Endothelial cell of umbilical vein (primary cell): ENCODE measurements around the gene DHRS2. TPM values are rescaled to one million over a fixed set of nuclear protein-coding genes. Genes with fewer than 3 reads are reported as not detected.

Experiments used
- BruUV-seq: library from RNA; stranded (reverse); fragments of 400-500 nt; replicated peaks from 2 replicates; lab custom pipeline; 2021; lab: Mats Ljungman, UMichigan
- CTCF ChIA-PET: fragments of 300-600, 350-600 bp; sonication (Branson Sonifier 250); formaldehyde crosslinking; loops from one replicate; lab custom pipeline; 2021; ENCODE audit warnings: antibody characterized with exemption, inconsistent platforms; lab: Charles Lee
- POLR2A ChIA-PET: fragments of 300-600, 350-600 bp; sonication (Branson Sonifier 250); formaldehyde crosslinking; loops from one replicate; lab custom pipeline; 2021; ENCODE audit warnings: antibody characterized with exemption, inconsistent platforms; lab: Charles Lee
- DNase-seq: peaks from one replicate; pipeline ENCODE4 v3.0.0-alpha.2; 2011; ENCODE audit warnings: low read depth, low spot score
- FAIRE-seq: peaks from 2 replicates; lab custom pipeline; 2011; peaks lifted over from hg19 to GRCh38; lab: Jason Lieb, UNC
- H2AFZ ChIP-seq: 2 replicates; pipeline ENCODE4 v1.6.0; 2012; ENCODE audit warnings: low read depth, low read length, control low read depth, inconsistent platforms
- H3K27ac ChIP-seq: 2 replicates; pipeline ENCODE4 v1.5.1; 2011; ENCODE audit warnings: low read depth, mild to moderate bottlenecking, control low read depth, low read length, moderate library complexity; ENCODE audit not compliant: insufficient read depth
- H3K27me3 ChIP-seq, 2 experiments: 2 replicates each; pipeline versions ENCODE4 v1.6.0 to v1.6.1; 2011; ENCODE audit warnings: low read length in 2 of 2, mixed read lengths in 1 of 2; ENCODE audit not compliant: control insufficient read depth in 2 of 2, insufficient read depth in 2 of 2
- H3K36me3 ChIP-seq, 2 experiments: 2 replicates in 1 of 2; 3 replicates in 1 of 2; pipeline ENCODE4 v1.5.1; 2011; ENCODE audit warnings: low read length in 2 of 2, mild to moderate bottlenecking in 1 of 2, moderate library complexity in 1 of 2; ENCODE audit not compliant: control insufficient read depth in 2 of 2, insufficient read depth in 2 of 2; ENCODE audit errors: extremely low read depth in 1 of 2
- H3K4me1 ChIP-seq: 3 replicates; pipeline ENCODE4 v1.5.1; 2011; ENCODE audit warnings: mild to moderate bottlenecking, low read length; ENCODE audit not compliant: control insufficient read depth, insufficient read depth; ENCODE audit errors: extremely low read depth
- H3K4me2 ChIP-seq: 2 replicates; pipeline ENCODE4 v1.6.1; 2011; ENCODE audit warnings: low read length, control low read depth, mixed read lengths; ENCODE audit not compliant: insufficient read depth
- H3K4me3 ChIP-seq, 3 experiments: fragments of 200-600 bp in 1 of 3; sonication (generic), shearing (Covaris generic) in 1 of 3; replicated peaks in 1 of 3; 2 replicates each; pipeline ENCODE4 v1.5.1; 2011 to 2016; ENCODE audit warnings: control low read depth in 3 of 3, low read length in 3 of 3, mild to moderate bottlenecking in 2 of 3, inconsistent platforms in 1 of 3, low read depth in 1 of 3, moderate library complexity in 1 of 3; ENCODE audit not compliant: insufficient read depth in 1 of 3
- H3K79me2 ChIP-seq: 2 replicates; pipeline ENCODE4 v1.6.0; 2012; ENCODE audit warnings: low read length, inconsistent platforms; ENCODE audit not compliant: control insufficient read depth, insufficient read depth
- H3K9ac ChIP-seq: replicated peaks from 2 replicates; pipeline ENCODE3; 2011; ENCODE audit warnings: low read length, control low read depth; ENCODE audit not compliant: insufficient read depth; ENCODE audit errors: extremely low read depth
- H3K9me1 ChIP-seq: replicated peaks from 3 replicates; pipeline ENCODE4 v1.6.0; 2011; ENCODE audit warnings: mild to moderate bottlenecking, low read length; ENCODE audit not compliant: control insufficient read depth, insufficient read depth; ENCODE audit errors: extremely low read depth
- H3K9me3 ChIP-seq: replicated peaks from 2 replicates; pipeline ENCODE4 v1.5.1; 2012; ENCODE audit warnings: low read length, inconsistent platforms; ENCODE audit not compliant: control insufficient read depth, insufficient read depth
- H4K20me1 ChIP-seq: replicated peaks from 2 replicates; pipeline ENCODE3; 2011; ENCODE audit warnings: mild to moderate bottlenecking, low read length; ENCODE audit not compliant: control insufficient read depth, insufficient read depth; ENCODE audit errors: extremely low read depth
- CTCF ChIP-seq, 2 donors: IDR thresholded peaks; 1 replicate in 1 of 2; 2 replicates in 1 of 2; pipeline ENCODE4 v1.5.1; 2011; ENCODE audit warnings: low read length in 2 of 2, mild to moderate bottlenecking in 2 of 2, moderate library complexity in 2 of 2, control low read depth in 1 of 2, inconsistent platforms in 1 of 2, low read depth in 1 of 2; ENCODE audit not compliant: insufficient read depth in 1 of 2; ENCODE audit errors: extremely low read depth in 1 of 2
- EZH2 ChIP-seq: IDR thresholded peaks from 2 replicates; pipeline ENCODE4 v1.6.1; 2012; ENCODE audit warnings: borderline replicate concordance, low read depth, mild to moderate bottlenecking, moderate library complexity, low read length, inconsistent platforms; ENCODE audit not compliant: severe bottlenecking
- FOS ChIP-seq: IDR thresholded peaks from 2 replicates; pipeline ENCODE4 v1.6.1; 2011; ENCODE audit warnings: mild to moderate bottlenecking, low read length, moderate library complexity, borderline replicate concordance; ENCODE audit not compliant: insufficient read depth
- GATA2 ChIP-seq: IDR thresholded peaks from 2 replicates; pipeline ENCODE4 v1.7.0; 2011; ENCODE audit warnings: low read depth, mild to moderate bottlenecking, moderate library complexity, mixed read lengths, low read length; ENCODE audit not compliant: insufficient read length, insufficient read depth
- JUN ChIP-seq: IDR thresholded peaks from 2 replicates; pipeline ENCODE4 v1.6.1; 2011; ENCODE audit warnings: borderline replicate concordance, low read depth; ENCODE audit not compliant: insufficient read length, insufficient read depth
- MAX ChIP-seq: IDR thresholded peaks from 2 replicates; pipeline ENCODE4 v1.6.1; 2011; ENCODE audit not compliant: insufficient read depth, insufficient read length
- MYC ChIP-seq: IDR thresholded peaks from one replicate; pipeline ENCODE4 v1.6.1; 2011; ENCODE audit warnings: mild to moderate bottlenecking, low read depth, low read length
- POLR2A ChIP-seq: IDR thresholded peaks from 2 replicates; pipeline ENCODE4 v1.6.1; 2012; ENCODE audit warnings: low read depth, mild to moderate bottlenecking, control low read depth, low read length
- POLR2AphosphoS5 ChIP-seq: IDR thresholded peaks from 2 replicates; pipeline ENCODE4 v1.6.1; 2012; ENCODE audit warnings: low read depth, mild to moderate bottlenecking, control low read depth, low read length, moderate library complexity; ENCODE audit not compliant: insufficient read depth
- dilution Hi-C: fragments of 300-500 bp; cut with MboI; formaldehyde crosslinking; loops from one replicate; pipeline ENCODE4 v1.15.0; 2019; ENCODE audit warnings: low sequenced_read_pairs; ENCODE audit not compliant: extremely low pct_ligation_motif_present
- intact Hi-C: fragments of 100-400 bp; cut with micrococcal nuclease; formaldehyde crosslinking; loops from one replicate; pipeline ENCODE4 v1.10.0; 2022
- polyA plus RNA-seq, 4 experiments: library from polyadenylated mRNA; depleted of rRNA in 3 of 4; stranded (reverse) in 3 of 4; unstranded in 1 of 4; fragments of >200 nt; gene quantifications; 2 replicates each; pipeline versions ENCODE4 v1.2.1 to v1.2.3, GENCODE V29; 2011 to 2012; ENCODE audit warnings: missing spikeins in 1 of 4
- total RNA-seq: library from RNA; stranded (reverse); gene quantifications from 2 replicates; pipeline ENCODE4 v1.2.3, GENCODE V29; 2021

DHRS2 gene
- total and polyA plus RNA-seq, 2 donors (not counting 3 experiments of a cell fraction or from before 2014, with no cell fraction given): 0.10 TPM; not detected in 1

GRCh38 chr14:23615856-23616255 lies 20.3 kb upstream of the DHRS2 start:
- no peak overlapping the region for H3K27ac ChIP-seq
- H3K4me3 ChIP-seq: no peak overlapping the region
- no peak overlapping the region for H2AFZ ChIP-seq
- no peaks in the 10 kb centered on the region for H3K9me1 ChIP-seq
- no peak overlapping the region for H3K9ac ChIP-seq
- H3K4me2 ChIP-seq: no peak overlapping the region
- dilution Hi-C loops (no loop called here), intact Hi-C loops (no loop called here)
- peaks cover 2 to 4% of the 10 kb centered on the region in 2 experiments for H3K27me3 ChIP-seq
- H3K79me2 ChIP-seq: no peaks in the 10 kb centered on the region
- H3K4me1 ChIP-seq: no peaks in the 10 kb centered on the region
- no peaks in the 10 kb centered on the region for H3K36me3 ChIP-seq
- no peaks in the 10 kb centered on the region for H4K20me1 ChIP-seq
- POLR2A ChIA-PET: no interaction called here
- CTCF ChIA-PET: interaction anchor here (1.0 kb wide), 2 partner anchors 16 to 27 kb away, joined by 3 to 5 read pairs; no protein-coding TSS in a partner anchor
- TF ChIP-seq JUN: no peak
- TF ChIP-seq FOS: no peak
- TF ChIP-seq MYC: no peak
- no peak for TF ChIP-seq CTCF (IDR thresholded peaks at IDR 0.05; ENCODE audit: extremely low read depth in 1 of 2, insufficient read depth in 1 of 2, low read depth in 1 of 2, low read length in 2 of 2)
- no peak for TF ChIP-seq POLR2A
- TF ChIP-seq MAX: no peak
- no peak for TF ChIP-seq EZH2
- no peak for TF ChIP-seq POLR2AphosphoS5
- no peak for TF ChIP-seq GATA2
- no peaks in the 10 kb centered on the region for H3K9me3 ChIP-seq
- no TSS peak for BruUV-seq
- FAIRE-seq: no peak
- DNase-seq: no peak
